GM12878 (cell line): ENCODE results near the gene AGXT. TPM values are rescaled to one million over a fixed set of nuclear protein-coding genes. Genes with fewer than 3 reads are reported as not detected.

Source experiments
- ATAC-seq: fragments of 200-7000 bp; cut with Tn5 transposase; 3 replicates; pipeline ENCODE4 v1.9.1; 2020; ENCODE audit warnings: mild to moderate bottlenecking, moderate library complexity
- BruUV-seq: library from RNA; stranded (reverse); fragments of 400-500 nt; replicated peaks from 2 replicates; lab custom pipeline; 2021; lab: Mats Ljungman, UMichigan
- CTCF ChIA-PET: fragments of 300-600 bp; sonication (Branson Sonifier 250); formaldehyde crosslinking; extraction: SDS; loops from one replicate; lab custom pipeline; 2021; ENCODE audit warnings: inconsistent platforms; lab: Yijun Ruan, JAX
- POLR2A ChIA-PET: fragments of 350-600 bp; formaldehyde crosslinking; extraction: SDS; loops from one replicate; lab custom pipeline; 2021; ENCODE audit warnings: inconsistent platforms; lab: Charles Lee
- RAD21 ChIA-PET: fragments of 300-600 bp; sonication (Branson Sonifier 250); formaldehyde crosslinking; loops from one replicate; lab custom pipeline; 2023; ENCODE audit warnings: antibody characterized with exemption; ENCODE audit not compliant: unreplicated experiment; lab: Charles Lee
- SMC1A ChIA-PET: fragments of 300-600 bp; sonication (Branson Sonifier 250); formaldehyde crosslinking; loops from one replicate; lab custom pipeline; 2023; ENCODE audit not compliant: unreplicated experiment, uncharacterized antibody; lab: Charles Lee
- DNase-seq: peaks from one replicate; pipeline ENCODE4 v3.0.0-alpha.2; 2011; ENCODE audit warnings: low read depth, low spot score
- FAIRE-seq: peaks from 3 replicates; lab custom pipeline; 2011; peaks lifted over from hg19 to GRCh38; lab: Jason Lieb, UNC
- H2AFZ ChIP-seq: 2 replicates; pipeline ENCODE4 v1.6.0; 2011; ENCODE audit warnings: low read depth, low read length, control low read depth; ENCODE audit not compliant: control insufficient read depth
- H3K27ac ChIP-seq: 2 replicates; pipeline ENCODE4 v1.5.1; 2011; ENCODE audit warnings: control low read depth; ENCODE audit not compliant: control insufficient read depth, insufficient read depth
- H3K27me3 ChIP-seq, 2 experiments: replicated peaks in 1 of 2; 2 replicates each; pipeline versions ENCODE4 v1.6.0 to v1.6.1; 2011; ENCODE audit warnings: low read length in 1 of 2; ENCODE audit not compliant: control insufficient read depth in 2 of 2, insufficient read depth in 2 of 2
- H3K36me3 ChIP-seq, 2 experiments: 2 replicates each; pipeline ENCODE4 v1.5.1; 2011; ENCODE audit warnings: low read length in 1 of 2; ENCODE audit not compliant: control insufficient read depth in 2 of 2, insufficient read depth in 2 of 2
- H3K4me1 ChIP-seq: 2 replicates; pipeline ENCODE4 v1.6.1; 2011; ENCODE audit warnings: mild to moderate bottlenecking, low read length, moderate library complexity, mixed read lengths; ENCODE audit not compliant: control insufficient read depth, insufficient read depth
- H3K4me2 ChIP-seq: 2 replicates; pipeline ENCODE4 v1.6.0; 2011; ENCODE audit warnings: control low read depth; ENCODE audit not compliant: control insufficient read depth, insufficient read depth
- H3K4me3 ChIP-seq: fragments of 200-600 bp; sonication (generic); 2 replicates; pipeline ENCODE4 v1.5.1; 2016
- H3K79me2 ChIP-seq: 2 replicates; pipeline ENCODE4 v1.6.0; 2011; ENCODE audit warnings: low read length; ENCODE audit not compliant: control insufficient read depth, insufficient read depth
- H3K9ac ChIP-seq: 2 replicates; pipeline ENCODE4 v1.8.0; 2011; ENCODE audit warnings: low read length, control low read depth, mixed read lengths; ENCODE audit not compliant: control insufficient read depth, insufficient read depth
- H3K9me3 ChIP-seq: replicated peaks from 3 replicates; pipeline ENCODE4 v1.5.1; 2011; ENCODE audit warnings: mild to moderate bottlenecking, low read length; ENCODE audit not compliant: control insufficient read depth, insufficient read depth
- H4K20me1 ChIP-seq: 2 replicates; pipeline ENCODE4 v1.6.0; 2011; ENCODE audit not compliant: control insufficient read depth, insufficient read depth
- CBFB ChIP-seq: IDR thresholded peaks from 2 replicates; pipeline ENCODE4 v1.6.1; 2016; ENCODE audit warnings: antibody characterized with exemption, low read depth
- CHD2 ChIP-seq: IDR thresholded peaks from 2 replicates; pipeline ENCODE4 v1.6.1; 2011; ENCODE audit warnings: low read depth, low read length, improper control_type of control experiment, borderline replicate concordance
- CREB1 ChIP-seq: IDR thresholded peaks from 2 replicates; pipeline ENCODE4 v1.6.1; 2012; ENCODE audit warnings: low read depth, mild to moderate bottlenecking, inconsistent platforms
- E4F1 ChIP-seq: fragments of 450-650 bp; IDR thresholded peaks from 2 replicates; pipeline ENCODE4 v1.6.1; 2018; ENCODE audit warnings: borderline replicate concordance, mild to moderate bottlenecking; ENCODE audit not compliant: partially characterized antibody
- EGR1 ChIP-seq, 2 experiments: IDR thresholded peaks; 1 replicate in 1 of 2; 2 replicates in 1 of 2; pipeline ENCODE4 v1.6.1; 2011 to 2012; ENCODE audit warnings: low read depth in 2 of 2, low read length in 2 of 2, borderline replicate concordance in 1 of 2, mild to moderate bottlenecking in 1 of 2, moderate library complexity in 1 of 2
- IKZF2 ChIP-seq, 2 experiments: fragments of 450-650 bp; IDR thresholded peaks; 2 replicates each; pipeline ENCODE4 v1.6.1; 2017; ENCODE audit warnings: mild to moderate bottlenecking in 2 of 2, moderate library complexity in 2 of 2
- KAT2A ChIP-seq: conservative IDR thresholded peaks from 2 replicates; pipeline ENCODE4 v1.6.1; 2011; ENCODE audit warnings: low read depth, low read length; ENCODE audit not compliant: control insufficient read depth
- MEF2B ChIP-seq: fragments of 450-650 bp; IDR thresholded peaks from 2 replicates; pipeline ENCODE4 v1.6.1; 2018; ENCODE audit warnings: mild to moderate bottlenecking, moderate library complexity; ENCODE audit not compliant: partially characterized antibody, poor library complexity, severe bottlenecking
- NR2C1 ChIP-seq: fragments of 450-650 bp; IDR thresholded peaks from 2 replicates; pipeline ENCODE4 v1.6.1; 2017; ENCODE audit warnings: antibody characterized with exemption, mild to moderate bottlenecking, moderate library complexity
- NR2C2 ChIP-seq: IDR thresholded peaks from 2 replicates; pipeline ENCODE4 v1.6.1; 2011; ENCODE audit warnings: borderline replicate concordance, low read depth; ENCODE audit not compliant: control insufficient read depth, insufficient read length
- RB1 ChIP-seq: fragments of 450-650 bp; formaldehyde crosslinking; IDR thresholded peaks from 2 replicates; pipeline ENCODE4 v1.6.1; 2017; ENCODE audit warnings: mild to moderate bottlenecking, borderline replicate concordance
- SMC3 ChIP-seq: IDR thresholded peaks from 2 replicates; pipeline ENCODE4 v1.6.1; 2011; ENCODE audit warnings: low read length, improper control_type of control experiment, borderline replicate concordance
- SPI1 ChIP-seq: IDR thresholded peaks from 2 replicates; pipeline ENCODE4 v1.6.1; 2011; ENCODE audit warnings: low read depth, mild to moderate bottlenecking, low read length, moderate library complexity, borderline replicate concordance; ENCODE audit not compliant: insufficient read depth
- SUPT20H ChIP-seq: IDR thresholded peaks from 2 replicates; pipeline ENCODE4 v1.6.1; 2011; ENCODE audit warnings: low read depth, mild to moderate bottlenecking, low read length, moderate library complexity, borderline replicate concordance; ENCODE audit not compliant: control insufficient read depth
- TCF7 ChIP-seq: IDR thresholded peaks from 2 replicates; pipeline ENCODE4 v1.6.1; 2014; ENCODE audit warnings: antibody characterized with exemption, borderline replicate concordance
- WRNIP1 ChIP-seq: IDR thresholded peaks from 2 replicates; pipeline ENCODE4 v1.6.1; 2011; ENCODE audit warnings: low read depth, low read length, improper control_type of control experiment, borderline replicate concordance
- ZZZ3 ChIP-seq: IDR thresholded peaks from 2 replicates; pipeline ENCODE4 v1.6.1; 2011; ENCODE audit warnings: low read depth; ENCODE audit not compliant: control insufficient read depth, insufficient read length
- WGBS: methylation state at CpG from one replicate; pipeline ENCODE4 v1.1.6; 2016; ENCODE audit warnings: low lambda C conversion rate; ENCODE audit not compliant: insufficient replicate concordance, insufficient coverage; ENCODE audit errors: missing lambda C conversion rate; 5-methylcytosine and 5-hydroxymethylcytosine counted together
- in situ Hi-C: fragments of 300-500 bp; cut with MboI; formaldehyde crosslinking; loops from 9 replicates; pipeline ENCODE4 v1.14.3; 2018; ENCODE audit warnings: mixed read lengths
- intact Hi-C: fragments of 100-400 bp; cut with micrococcal nuclease; formaldehyde crosslinking; loops from one replicate; pipeline ENCODE4 v1.14.2; 2022; ENCODE audit not compliant: unreplicated experiment
- polyA plus RNA-seq, 11 experiments: library from polyadenylated mRNA; depleted of rRNA in 4 of 11; unstranded in 6 of 11; stranded (reverse) in 5 of 11; fragments of >200 nt; fragmentation: Nextera tagmentation in 4 of 11; fragmentation: Illumina TruSeq in 1 of 11; extraction: Ambion mirVana in 4 of 11; extraction: Trizol in 1 of 11; gene quantifications; 1 replicate in 1 of 11; 2 replicates in 10 of 11; pipeline versions ENCODE4 v1.2.1 to v1.2.3, GENCODE V29; 2011 to 2016; ENCODE audit warnings: inconsistent platforms in 2 of 11, missing spikeins in 2 of 11, low read depth in 1 of 11
- total RNA-seq, 4 experiments: library from RNA; depleted of rRNA in 3 of 4; stranded (reverse); fragments of >200 nt in 3 of 4; fragmentation: Illumina TruSeq in 1 of 4; extraction: Trizol in 1 of 4; gene quantifications; 2 replicates each; pipeline versions ENCODE4 v1.2.1 to v1.2.3, GENCODE V29; 2013 to 2021
- TF ChIP-seq, protein P1 (sequence below): fragments of 450-650 bp; IDR thresholded peaks from 2 replicates; pipeline ENCODE4 v1.6.1; 2018; ENCODE audit warnings: mild to moderate bottlenecking, low read depth, moderate library complexity; ENCODE audit not compliant: partially characterized antibody

The AGXT gene
- total and polyA plus RNA-seq, 10 of the 15 experiments (the other 5 are each of a cell fraction or from before 2014, with no cell fraction given): 0.18 TPM; not detected in 9

DNA sequence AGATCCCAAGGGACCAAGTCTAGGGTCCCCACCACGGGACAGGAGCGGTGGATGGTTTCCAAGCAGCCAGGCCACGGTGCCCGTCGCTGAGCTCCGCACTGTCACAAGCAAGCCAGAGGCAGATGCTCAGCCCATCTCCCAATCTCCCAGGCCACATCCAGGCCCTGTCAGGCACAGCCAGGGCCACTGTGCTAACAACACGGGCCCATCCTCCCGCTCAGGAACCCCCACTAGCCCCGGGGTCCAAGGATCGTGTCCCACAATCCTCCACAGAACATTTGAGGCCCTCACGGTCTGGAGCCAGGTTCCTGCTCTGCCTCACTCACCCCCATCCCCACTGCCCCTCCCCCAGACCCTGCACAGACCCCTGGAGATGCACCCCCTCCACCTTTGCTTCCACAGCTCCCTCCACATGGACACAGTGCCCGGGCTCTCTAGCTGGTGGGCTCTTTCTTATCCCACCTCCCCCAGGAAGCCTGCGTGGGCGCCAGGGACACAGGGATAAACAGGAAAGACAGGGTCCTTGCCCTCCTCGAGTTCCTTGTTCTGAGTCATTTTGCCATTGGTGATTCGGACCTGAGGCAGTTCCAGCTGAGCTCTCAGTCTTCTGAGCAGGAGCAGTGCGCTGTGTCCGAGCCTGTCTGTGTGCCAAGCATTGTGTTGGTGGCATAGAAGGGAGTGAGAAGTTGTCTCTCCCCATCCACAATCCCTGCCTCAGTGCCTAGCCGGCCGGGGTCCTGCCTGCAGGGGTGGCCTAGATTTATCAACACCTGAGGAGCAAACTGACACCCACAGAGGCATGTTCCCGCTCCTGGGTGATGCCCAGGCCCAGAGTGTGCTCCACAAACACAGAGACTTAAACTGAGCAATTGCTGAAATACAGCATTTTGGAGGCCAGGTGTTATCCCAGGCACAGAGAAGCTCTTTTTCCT is 44.5 kb downstream of the AGXT start:
- Histone ChIP-seq H3K4me2 (no peak overlapping the region), H3K36me3 (no peaks in the 10 kb centered on the region), H3K4me1 (no peaks in the 10 kb centered on the region), H4K20me1 (no peaks in the 10 kb centered on the region), H3K27me3 (peaks cover 0 to 3% of the 10 kb centered on the region in 2 experiments), H3K9me3 (no peaks in the 10 kb centered on the region), H3K79me2 (no peaks in the 10 kb centered on the region), H3K4me3 (no peak overlapping the region), H3K9ac (no peak overlapping the region), H2AFZ (no peak overlapping the region), H3K27ac (no peak overlapping the region)
- intact Hi-C loops (no loop called here), in situ Hi-C loops (no loop called here)
- ATAC-seq (no peak), DNase-seq (no peak), FAIRE-seq (no peak)
- POLR2A ChIA-PET: no interaction called here
- RAD21 ChIA-PET: interaction anchor here (0.5 kb wide), 1 partner anchor 17 kb away, joined by 3 read pairs; no protein-coding TSS in a partner anchor
- CTCF ChIA-PET: interaction anchor here (0.7 to 1.5 kb wide), 7 partner anchors 13 to 371 kb away, joined by 3 to 10 read pairs (median 4); no protein-coding TSS in a partner anchor
- BruUV-seq: no TSS peak
- 45% methylated on average over 19 of the region's 21 CpGs for WGBS
- SMC1A ChIA-PET: interaction anchor here (1.5 kb wide), 1 partner anchor 175 kb away, joined by 3 read pairs; no protein-coding TSS in a partner anchor
- TF ChIP-seq SUPT20H: no peak
- no peak for TF ChIP-seq MEF2B
- no peak for TF ChIP-seq WRNIP1
- no peak for TF ChIP-seq EGR1 (IDR thresholded peaks at IDR 0.05; ENCODE audit: borderline replicate concordance in 1 of 2, low read depth in 2 of 2, low read length in 2 of 2)
- no peak for TF ChIP-seq TCF7
- TF ChIP-seq NR2C1: no peak
- TF ChIP-seq CBFB: no peak
- no peak for TF ChIP-seq RB1
- TF ChIP-seq, protein P1, sequence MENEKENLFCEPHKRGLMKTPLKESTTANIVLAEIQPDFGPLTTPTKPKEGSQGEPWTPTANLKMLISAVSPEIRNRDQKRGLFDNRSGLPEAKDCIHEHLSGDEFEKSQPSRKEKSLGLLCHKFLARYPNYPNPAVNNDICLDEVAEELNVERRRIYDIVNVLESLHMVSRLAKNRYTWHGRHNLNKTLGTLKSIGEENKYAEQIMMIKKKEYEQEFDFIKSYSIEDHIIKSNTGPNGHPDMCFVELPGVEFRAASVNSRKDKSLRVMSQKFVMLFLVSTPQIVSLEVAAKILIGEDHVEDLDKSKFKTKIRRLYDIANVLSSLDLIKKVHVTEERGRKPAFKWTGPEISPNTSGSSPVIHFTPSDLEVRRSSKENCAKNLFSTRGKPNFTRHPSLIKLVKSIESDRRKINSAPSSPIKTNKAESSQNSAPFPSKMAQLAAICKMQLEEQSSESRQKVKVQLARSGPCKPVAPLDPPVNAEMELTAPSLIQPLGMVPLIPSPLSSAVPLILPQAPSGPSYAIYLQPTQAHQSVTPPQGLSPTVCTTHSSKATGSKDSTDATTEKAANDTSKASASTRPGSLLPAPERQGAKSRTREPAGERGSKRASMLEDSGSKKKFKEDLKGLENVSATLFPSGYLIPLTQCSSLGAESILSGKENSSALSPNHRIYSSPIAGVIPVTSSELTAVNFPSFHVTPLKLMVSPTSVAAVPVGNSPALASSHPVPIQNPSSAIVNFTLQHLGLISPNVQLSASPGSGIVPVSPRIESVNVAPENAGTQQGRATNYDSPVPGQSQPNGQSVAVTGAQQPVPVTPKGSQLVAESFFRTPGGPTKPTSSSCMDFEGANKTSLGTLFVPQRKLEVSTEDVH: no peak
- no peak for TF ChIP-seq CHD2
- no peak for TF ChIP-seq SPI1
- TF ChIP-seq ZZZ3: no peak
- no peak for TF ChIP-seq IKZF2 (IDR thresholded peaks at IDR 0.05)
- no peak for TF ChIP-seq KAT2A
- no peak for TF ChIP-seq CREB1
- no peak for TF ChIP-seq E4F1
- TF ChIP-seq NR2C2: no peak
- TF ChIP-seq SMC3: no peak
